Ovary (tissue), 3 donors: Measurements from ENCODE around the gene IL1RAPL1.

Experiments
- POLR2A ChIP-seq: fragments of 450-650 bp; IDR thresholded peaks from one replicate; pipeline ENCODE4 v1.6.1; 2017; ENCODE audit warnings: antibody characterized with exemption, mild to moderate bottlenecking, moderate library complexity
- TF ChIP-seq, protein P1 (sequence below), 3 donors: fragments of 450-650 bp in 2 of 3; fragments of 200-600 bp in 1 of 3; IDR thresholded peaks; one replicate each; pipeline versions ENCODE4 v1.5.1 to v1.8.0; 2016 to 2022; ENCODE audit warnings: antibody characterized with exemption in 3 of 3, mild to moderate bottlenecking in 1 of 3
- donor health status: DM: no; HTN: no; CAD: no.

DNA sequence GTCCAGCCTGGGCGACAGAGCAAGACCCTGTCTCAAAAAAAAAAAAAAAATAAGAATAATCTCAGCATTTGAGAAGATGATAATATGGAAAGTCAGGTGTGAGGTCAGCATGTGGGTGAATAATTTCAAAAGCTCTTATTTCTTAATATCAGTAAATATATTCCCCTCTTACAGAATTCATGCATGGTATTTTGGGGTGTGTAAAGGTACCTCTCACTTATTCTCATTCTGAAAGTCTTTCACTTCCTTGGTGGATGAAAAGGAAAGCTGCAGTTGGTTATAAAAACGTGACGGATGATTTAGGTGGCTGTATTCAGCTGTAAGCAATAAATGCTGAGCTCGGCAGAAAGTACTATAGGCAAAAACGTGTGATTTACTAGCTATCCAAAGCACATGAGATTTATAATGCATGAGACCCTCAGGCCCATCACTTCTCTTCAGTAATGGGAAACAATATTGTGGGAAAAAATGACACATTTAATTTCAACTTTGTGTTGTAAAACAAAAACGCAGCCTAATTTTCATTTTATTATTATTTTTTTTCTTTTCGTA is 1275.0 kb downstream of the IL1RAPL1 start:
- TF ChIP-seq, protein P1, sequence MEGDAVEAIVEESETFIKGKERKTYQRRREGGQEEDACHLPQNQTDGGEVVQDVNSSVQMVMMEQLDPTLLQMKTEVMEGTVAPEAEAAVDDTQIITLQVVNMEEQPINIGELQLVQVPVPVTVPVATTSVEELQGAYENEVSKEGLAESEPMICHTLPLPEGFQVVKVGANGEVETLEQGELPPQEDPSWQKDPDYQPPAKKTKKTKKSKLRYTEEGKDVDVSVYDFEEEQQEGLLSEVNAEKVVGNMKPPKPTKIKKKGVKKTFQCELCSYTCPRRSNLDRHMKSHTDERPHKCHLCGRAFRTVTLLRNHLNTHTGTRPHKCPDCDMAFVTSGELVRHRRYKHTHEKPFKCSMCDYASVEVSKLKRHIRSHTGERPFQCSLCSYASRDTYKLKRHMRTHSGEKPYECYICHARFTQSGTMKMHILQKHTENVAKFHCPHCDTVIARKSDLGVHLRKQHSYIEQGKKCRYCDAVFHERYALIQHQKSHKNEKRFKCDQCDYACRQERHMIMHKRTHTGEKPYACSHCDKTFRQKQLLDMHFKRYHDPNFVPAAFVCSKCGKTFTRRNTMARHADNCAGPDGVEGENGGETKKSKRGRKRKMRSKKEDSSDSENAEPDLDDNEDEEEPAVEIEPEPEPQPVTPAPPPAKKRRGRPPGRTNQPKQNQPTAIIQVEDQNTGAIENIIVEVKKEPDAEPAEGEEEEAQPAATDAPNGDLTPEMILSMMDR (IDR thresholded peaks at IDR 0.05): no peak
- no peak for TF ChIP-seq POLR2A
